T-helper 1 cell (primary cell): Measurements from ENCODE around the gene HMG20B.
"Not testable (repeated sequence)": the region's sequence is repeated elsewhere in the genome, so short reads cannot be mapped to it uniquely, and the experiment has no call there.

Experiments used
- DNase-seq, 5 donors: peaks; one replicate each; pipeline ENCODE4 v3.0.0-alpha.2; 2012 to 2020
- total RNA-seq, 4 donors: gene quantifications; one replicate each; lab custom pipeline; 2026; lab: John Stamatoyannopoulos, UW

HMG20B gene
- 17.8 to 28.7 (median 26.4) reads per million in 4 donors for total RNA-seq

- DNase-seq: no peak
Observed at GRCh38 chr19:3572855-3573161, at the start of gene HMG20B. HMG20B (plus strand) TSS chr19:3572944; CDS start chr19:3573310, 366 bp downstream.

GRCh38 chr19:3523361-3524077 lies 49.2 kb upstream of the HMG20B start:
- DNase-seq: no peak

- no peak for DNase-seq
Observed at GRCh38 chr19:3524078-3524842, 48.5 kb upstream of the HMG20B start.

- DNase-seq: no peak
Observed at GRCh38 chr19:3524904-3525451, 47.8 kb upstream of the HMG20B start.

GRCh38 chr19:3526507-3527237 lies 46.1 kb upstream of the HMG20B start:
- no peak for DNase-seq

- no peak for DNase-seq
Observed at GRCh38 chr19:3527238-3527910, 45.4 kb upstream of the HMG20B start.

GRCh38 chr19:3528080-3528479 lies 44.7 kb upstream of the HMG20B start:
- DNase-seq: no peak

GRCh38 chr19:3528539-3529211 lies 44.1 kb upstream of the HMG20B start:
- DNase-seq: no peak

GRCh38 chr19:3529299-3529698 lies 43.4 kb upstream of the HMG20B start:
- not testable (repeated sequence) for DNase-seq

GRCh38 chr19:3530389-3530788 lies 42.4 kb upstream of the HMG20B start:
- DNase-seq: no peak

- DNase-seq: no peak
Observed at GRCh38 chr19:3531716-3532115, 41.0 kb upstream of the HMG20B start.

- DNase-seq: no peak
Observed at GRCh38 chr19:3532154-3532786, 40.5 kb upstream of the HMG20B start.

- DNase-seq: no peak
Observed at GRCh38 chr19:3533033-3533432, 39.7 kb upstream of the HMG20B start.

GRCh38 chr19:3533563-3534216 lies 39.1 kb upstream of the HMG20B start:
- no peak for DNase-seq

GRCh38 chr19:3534375-3535234 lies 38.1 kb upstream of the HMG20B start:
- DNase-seq: no peak

- no peak for DNase-seq
Observed at GRCh38 chr19:3535235-3535535, 37.6 kb upstream of the HMG20B start.

- no peak for DNase-seq
Observed at GRCh38 chr19:3535563-3535965, 37.2 kb upstream of the HMG20B start.

GRCh38 chr19:3535981-3536380 lies 36.8 kb upstream of the HMG20B start:
- no peak for DNase-seq

GRCh38 chr19:3536429-3537100 lies 36.2 kb upstream of the HMG20B start:
- DNase-seq: no peak

GRCh38 chr19:3537101-3537437 lies 35.7 kb upstream of the HMG20B start:
- no peak for DNase-seq
